NCI-H82 treated with DMSO at 0.1 percent for 48 hours (cell line): Measurements from ENCODE around the gene HERC4.
"Not testable (repeated sequence)": the region's sequence is repeated elsewhere in the genome, so short reads cannot be mapped to it uniquely, and the experiment has no call there.

Experiments used
- DNase-seq: peaks from one replicate; lab custom pipeline; 2025; ENCODE audit not compliant: unreplicated experiment; lab: John Stamatoyannopoulos, UW

The HERC4 gene

GRCh38 chr10:67884842-67885670 lies 190.0 kb downstream of the HERC4 start:
- peak; percentile 36 for DNase-seq

- DNase-seq: peak; percentile 76
Measured at GRCh38 chr10:67884313-67884841, 190.7 kb downstream of the HERC4 start, which contains the start of gene SIRT1. Gene SIRT1 (plus strand): TSS chr10:67884656. CDS start chr10:67884722, 66 bp downstream.

DNA sequence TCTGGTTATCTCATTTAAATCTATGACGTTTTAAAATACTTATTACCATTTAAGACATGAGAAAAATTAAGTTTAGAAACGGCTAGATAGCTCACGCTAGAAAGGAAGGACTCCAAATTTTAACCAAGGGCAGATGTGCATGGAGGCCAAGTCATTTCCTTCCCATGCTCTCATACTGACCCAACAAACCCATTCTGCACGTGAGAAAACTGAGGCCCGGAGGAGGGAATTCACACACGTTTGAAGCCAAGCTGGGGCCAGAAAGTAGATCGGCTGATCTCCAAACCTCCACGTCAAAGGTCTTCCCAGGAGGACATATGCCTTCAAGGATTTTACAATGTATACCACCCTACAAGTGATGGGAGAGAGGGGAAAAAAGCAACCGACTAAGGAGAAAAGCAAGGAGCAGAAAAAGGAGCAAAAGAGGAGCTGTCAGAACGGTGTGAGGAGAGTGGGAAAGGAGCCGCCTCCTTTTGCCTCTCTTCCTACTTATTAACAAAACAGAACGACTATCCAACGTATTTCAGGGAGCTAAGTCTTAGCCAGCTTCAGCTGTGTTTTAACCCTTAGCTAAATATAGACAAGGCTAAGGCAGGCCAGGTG lies 191.3 kb downstream of the HERC4 start:
- no peak for DNase-seq

DNA sequence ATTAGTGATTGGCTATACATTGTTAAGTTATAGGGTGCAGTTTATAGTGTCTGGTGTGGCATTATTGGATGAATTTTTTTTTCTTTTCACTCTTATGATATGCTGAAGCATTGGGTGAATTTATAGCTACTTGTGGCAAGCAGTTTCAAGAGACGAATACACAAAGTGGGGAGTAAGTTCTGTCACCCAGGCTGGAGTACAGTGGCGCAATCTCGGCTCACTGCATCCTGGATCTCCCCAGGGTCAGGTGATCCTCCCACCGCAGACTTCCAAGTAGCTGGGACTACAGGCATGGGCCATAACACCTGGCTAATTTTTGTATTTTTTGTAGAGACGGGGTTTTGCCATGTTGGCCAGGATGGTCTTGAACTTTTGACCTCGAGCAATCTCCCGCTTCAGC lies 196.9 kb downstream of the HERC4 start:
- no peak for DNase-seq

GRCh38 chr10:67877421-67877820 lies 197.7 kb downstream of the HERC4 start:
- DNase-seq: not testable (repeated sequence)

GRCh38 chr10:67875340-67876238 lies 199.5 kb downstream of the HERC4 start:
- no peak for DNase-seq
